GM04504 (cell line): Measurements from ENCODE around the gene SLC33A1.
A peak's percentile ranks its signal among the peaks of the same experiment; 100 is the strongest.
"Not testable (repeated sequence)": the region's sequence is repeated elsewhere in the genome, so short reads cannot be mapped to it uniquely, and the experiment has no call there.

Experiments used
- DNase-seq: peaks from one replicate; pipeline ENCODE4 v3.0.0-alpha.2; 2012; ENCODE audit warnings: low read depth

SLC33A1 gene

DNA sequence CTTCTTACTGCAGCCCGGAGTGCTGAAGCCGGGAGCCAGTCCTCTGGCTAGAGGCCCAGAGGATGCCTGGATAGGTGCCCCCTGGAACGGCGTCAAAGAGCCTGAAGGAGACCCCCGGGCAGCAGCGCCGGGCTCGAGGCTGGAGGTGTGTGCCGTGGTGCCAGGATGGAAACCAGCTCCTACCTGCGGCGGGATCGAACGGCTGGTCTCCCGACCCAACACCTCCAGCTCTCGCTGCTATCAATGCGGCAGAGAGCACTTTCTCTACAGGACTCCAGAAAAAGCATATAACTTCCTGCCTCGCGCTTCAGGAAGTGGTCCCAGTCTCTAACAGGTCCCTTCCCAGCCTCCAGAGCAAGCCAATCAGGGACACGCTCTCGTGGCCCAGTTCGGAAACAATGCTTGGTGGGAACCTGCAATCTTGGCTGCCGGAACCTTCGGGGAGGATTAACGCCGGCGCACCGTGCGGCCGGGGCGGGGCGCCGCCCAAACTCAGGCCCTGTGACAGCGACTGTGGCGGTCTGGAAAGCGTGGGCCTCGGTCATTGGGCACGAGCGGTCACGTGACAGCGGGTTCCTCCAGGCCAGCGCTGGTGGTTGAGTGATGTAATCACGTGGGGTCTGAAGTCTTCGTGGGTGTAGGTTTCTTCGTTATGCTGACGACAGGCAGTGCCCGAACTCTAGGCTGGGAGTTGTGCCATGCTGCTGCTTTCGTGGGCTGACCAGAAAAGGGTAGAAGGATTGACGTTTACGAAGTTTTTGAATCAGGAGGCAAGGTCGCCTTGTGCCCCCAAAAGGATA lies at the start of gene SLC33A1:
TSS of gene SLC33A1 (minus strand) at position 287 of the 800 bp plus-strand sequence. CDS start 430 bp downstream, outside the sequence.
- peak; percentile 99 for DNase-seq

- no peak for DNase-seq
These were observed 41.2 kb upstream of the SLC33A1 start for GRCh38 chr3:155895379-155895900.

DNA sequence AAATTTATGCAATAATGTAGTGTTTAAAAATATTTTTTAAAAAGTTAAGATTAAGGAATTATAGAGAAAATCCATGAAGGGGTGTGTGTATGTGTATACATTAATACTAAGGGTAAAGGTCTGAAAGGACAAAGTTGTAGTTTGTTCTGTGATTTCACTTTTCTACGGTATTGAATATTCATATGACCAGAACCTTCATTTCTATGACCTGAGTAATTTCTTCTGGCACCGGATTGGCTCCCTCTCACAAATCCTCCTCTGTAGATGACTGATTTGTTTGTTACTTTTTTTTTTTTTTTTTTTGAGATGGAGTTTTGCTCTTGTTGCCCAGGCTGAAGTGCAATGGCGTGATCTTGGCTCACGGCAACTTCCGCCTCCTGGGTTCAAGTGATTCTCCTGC lies 37.1 kb upstream of the SLC33A1 start:
- DNase-seq, result no peak

GRCh38 chr3:155890671-155891190 lies 36.5 kb upstream of the SLC33A1 start:
- DNase-seq, result no peak

DNA sequence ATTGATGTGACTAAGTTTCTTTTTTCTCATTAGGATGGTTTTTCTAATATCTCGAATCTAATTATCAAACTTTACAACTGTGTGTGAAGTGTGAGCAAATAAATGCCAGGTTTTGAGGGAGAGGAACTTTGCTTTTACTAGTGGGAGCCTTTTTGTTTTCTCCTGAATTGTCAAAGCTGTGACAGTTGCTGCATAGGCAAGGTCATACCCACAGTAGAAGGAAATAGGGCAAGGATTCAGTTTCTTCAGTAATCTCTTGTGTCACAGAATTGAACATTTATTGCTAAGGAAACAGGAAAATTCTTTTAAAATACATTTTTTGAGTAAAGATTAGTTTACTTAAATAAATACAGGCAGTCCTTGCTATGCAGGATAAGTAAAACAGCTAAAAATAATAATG lies 35.7 kb upstream of the SLC33A1 start:
- DNase-seq, result no peak

- DNase-seq, result no peak
These were observed 35.0 kb upstream of the SLC33A1 start for GRCh38 chr3:155889212-155889611.

DNA sequence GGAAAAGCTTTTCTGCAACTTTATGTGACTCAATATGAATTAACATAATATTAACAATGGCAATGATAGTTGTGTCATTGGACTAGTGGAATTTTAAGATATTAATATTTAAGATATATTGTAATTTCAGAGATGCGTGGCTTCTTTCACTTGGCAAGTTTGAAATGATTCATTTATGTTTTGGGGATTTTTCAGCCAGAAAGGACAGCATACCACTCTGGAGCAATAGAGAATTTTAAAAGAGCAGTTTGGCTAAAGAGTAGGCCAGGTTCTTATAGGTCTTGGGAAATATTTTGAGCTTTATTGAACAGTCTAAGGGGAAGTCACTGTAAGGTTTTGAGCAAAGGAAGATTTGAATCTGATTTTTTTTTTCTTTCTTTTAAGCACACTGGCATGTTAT lies 32.7 kb upstream of the SLC33A1 start:
- DNase-seq, result no peak

- DNase-seq, result not testable (repeated sequence)
These were observed 32.1 kb upstream of the SLC33A1 start for GRCh38 chr3:155886348-155886747.

DNA sequence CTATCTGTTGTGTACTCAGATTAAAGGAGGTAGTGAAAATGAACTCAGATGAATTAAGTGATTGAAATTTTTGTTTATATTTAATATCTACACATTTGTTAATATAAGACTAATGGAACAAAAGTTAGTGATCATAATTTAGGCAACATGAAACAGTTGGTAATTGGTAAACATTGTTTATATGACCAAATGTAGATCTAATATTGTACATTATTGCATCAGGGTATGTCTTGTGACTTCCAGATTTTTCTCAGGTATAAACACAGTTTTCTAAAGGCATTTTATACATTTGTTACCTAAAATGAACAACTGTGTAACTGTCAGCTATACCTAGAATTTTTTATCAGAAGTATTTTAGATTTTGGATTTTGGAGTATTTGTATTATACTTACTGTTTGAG lies 31.1 kb upstream of the SLC33A1 start:
- no peak for DNase-seq

DNA sequence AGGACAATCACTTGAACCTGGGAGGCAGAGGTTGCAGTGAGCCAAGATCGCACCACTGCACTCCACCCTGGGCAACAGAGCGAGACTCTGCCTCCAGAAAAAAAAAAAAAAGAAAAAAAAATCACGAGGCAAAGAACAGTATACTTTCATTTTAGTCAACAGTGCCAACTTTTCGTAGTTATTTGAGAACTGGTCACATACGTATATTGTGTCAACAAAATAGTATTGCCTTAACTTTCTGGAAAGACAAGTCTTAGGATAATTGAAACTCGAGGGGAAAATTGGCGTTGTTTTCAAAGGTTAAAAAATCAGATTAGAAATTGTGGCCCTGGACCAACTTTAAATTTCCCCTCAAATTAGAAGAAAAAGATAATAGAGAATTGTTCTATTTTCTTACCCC lies 30.1 kb upstream of the SLC33A1 start:
- DNase-seq, result no peak

DNA sequence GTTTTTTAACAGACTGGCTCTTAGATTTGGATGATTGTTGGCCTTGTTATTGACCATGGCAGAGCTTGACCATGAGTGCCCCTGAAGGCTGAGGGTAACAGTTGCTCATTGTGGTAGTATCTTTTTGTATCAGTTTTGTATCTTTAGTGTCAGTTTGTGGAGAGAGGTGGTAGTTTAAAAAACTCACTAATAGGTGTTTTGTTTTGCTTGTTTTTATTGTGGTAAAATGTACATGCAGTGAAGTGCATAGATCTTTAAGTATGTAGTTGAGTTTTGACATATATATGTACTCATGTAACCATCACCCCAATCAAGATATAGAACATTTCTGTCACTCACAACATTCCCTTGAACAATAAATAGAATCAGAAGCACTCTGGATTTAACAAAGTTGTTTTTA lies 26.1 kb upstream of the SLC33A1 start:
- DNase-seq, result no peak

DNA sequence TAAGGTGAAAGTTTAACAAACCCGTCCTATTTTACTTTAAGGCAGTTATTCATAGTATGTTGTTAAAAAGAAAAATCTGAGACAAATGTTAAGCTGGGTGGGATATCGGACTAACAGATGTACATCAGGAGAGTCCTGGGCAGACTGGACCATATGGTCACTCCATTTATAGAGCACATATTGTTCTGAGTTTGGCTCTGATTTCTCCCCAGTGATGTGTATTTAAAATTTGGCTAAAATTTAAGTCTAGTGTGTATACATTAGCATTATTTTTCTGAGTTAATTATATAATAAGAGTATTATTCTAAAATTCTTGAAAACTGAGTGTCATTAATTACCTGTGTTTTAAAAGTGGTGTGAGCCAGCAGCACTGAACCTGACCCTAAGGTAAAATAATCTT lies 22.3 kb upstream of the SLC33A1 start:
- no peak for DNase-seq

- DNase-seq, result no peak
These were observed 21.8 kb upstream of the SLC33A1 start for GRCh38 chr3:155876037-155876436.

- no peak for DNase-seq
These were observed 18.8 kb upstream of the SLC33A1 start for GRCh38 chr3:155872904-155873646.

DNA sequence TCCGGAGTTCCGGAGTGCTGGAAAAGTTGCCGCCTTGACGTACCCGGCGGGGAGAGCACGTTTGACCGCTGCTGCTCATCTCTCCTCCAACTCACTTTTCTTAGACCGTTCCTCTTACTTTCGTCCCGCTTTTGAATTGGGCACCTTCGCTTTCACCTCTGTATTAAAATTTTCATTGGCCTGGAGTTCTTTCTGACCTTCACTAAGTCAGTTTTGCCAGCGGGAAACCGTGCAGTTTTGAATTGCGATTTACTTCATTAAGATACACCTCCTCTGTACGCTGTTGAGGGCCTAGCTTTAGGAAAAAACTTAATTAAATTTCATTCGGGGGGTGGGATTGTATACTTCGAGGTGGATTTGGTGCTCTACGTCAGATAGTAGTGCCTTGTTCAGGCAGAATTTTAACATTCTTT lies 17.5 kb upstream of the SLC33A1 start:
- no peak for DNase-seq

DNA sequence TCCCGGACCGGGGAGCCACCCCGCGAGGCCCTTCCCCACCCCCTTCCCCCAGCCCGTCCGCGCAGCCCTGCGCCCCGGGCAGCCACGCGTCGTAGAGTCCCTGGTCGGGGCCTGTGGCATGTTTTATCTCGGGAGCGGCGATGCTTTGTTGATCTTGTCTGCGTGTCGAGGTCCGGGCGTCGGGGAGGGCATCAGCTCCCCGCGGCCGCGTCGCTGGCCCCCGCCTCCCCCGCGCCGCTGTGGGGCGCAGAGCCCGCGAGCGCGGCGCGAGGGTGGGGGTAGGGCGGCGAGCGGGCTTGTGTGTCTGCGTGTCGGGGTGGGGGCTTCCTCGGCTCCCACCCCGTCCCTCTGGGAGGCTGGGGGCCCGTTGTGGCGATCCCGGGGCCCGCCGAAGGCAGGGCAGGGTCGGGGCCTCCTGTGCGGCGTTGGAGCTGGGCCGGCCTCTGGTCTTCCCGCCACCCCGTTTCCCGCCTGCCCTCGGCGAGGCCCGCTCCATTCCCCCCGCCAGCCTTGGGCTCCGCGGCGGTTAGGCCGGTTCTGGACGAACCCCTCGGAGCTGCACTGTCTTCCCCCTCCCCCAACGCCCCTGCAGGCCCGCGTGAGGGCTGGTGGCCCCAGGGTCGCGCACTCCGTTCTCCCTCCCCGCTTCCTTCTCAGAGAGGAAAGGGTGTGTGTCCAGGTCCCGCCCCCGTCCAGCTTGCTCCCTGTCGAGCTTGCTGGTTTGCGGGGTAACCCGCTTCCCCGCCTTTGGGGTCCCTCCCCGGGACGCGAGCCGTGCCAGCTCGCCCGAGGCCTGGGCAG lies 16.9 kb upstream of the SLC33A1 start:
- DNase-seq, result no peak

DNA sequence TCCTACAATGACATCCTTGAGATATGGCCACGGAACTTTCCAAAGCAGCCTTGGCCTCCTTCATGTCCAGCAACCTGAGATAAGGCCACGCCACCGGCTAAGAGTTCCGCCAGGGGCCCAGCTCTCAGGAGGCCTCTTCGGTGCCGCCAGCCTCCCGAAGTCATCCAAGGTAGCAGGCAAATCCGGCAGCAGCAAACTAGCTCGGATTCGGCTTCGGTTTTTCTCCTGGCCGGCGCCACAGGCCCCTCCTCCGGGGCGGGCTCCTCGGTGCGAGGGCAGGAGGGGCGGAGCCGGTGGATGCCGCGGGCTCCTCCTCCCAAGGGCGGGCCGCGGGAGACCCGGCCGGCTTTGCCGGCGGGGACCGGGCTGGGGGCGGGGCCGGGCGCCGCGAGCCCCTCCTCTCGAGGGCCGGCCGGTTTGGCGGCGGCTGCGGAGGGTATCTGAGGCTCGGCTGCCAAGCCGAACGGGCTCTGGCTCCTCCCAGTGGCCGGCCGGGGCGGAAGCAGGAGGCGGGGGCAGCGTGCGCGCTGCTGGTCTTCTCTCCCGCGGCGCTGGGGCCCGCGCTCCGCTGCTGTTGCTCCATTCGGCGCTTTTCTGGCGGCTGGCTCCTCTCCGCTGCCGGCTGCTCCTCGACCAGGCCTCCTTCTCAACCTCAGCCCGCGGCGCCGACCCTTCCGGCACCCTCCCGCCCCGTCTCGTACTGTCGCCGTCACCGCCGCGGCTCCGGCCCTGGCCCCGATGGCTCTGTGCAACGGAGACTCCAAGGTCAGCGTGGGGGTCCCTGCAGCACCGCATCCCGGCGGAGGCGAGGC lies 16.1 kb upstream of the SLC33A1 start, which contains the start of gene GMPS:
TSS of gene GMPS (plus strand) at position 518 of the 812 bp plus-strand sequence. CDS start at position 739, 221 bp downstream.
- peak; percentile 91 for DNase-seq

GRCh38 chr3:155869691-155870090 lies 15.5 kb upstream of the SLC33A1 start:
- DNase-seq, result no peak

- DNase-seq, result no peak
These were observed 9.0 kb upstream of the SLC33A1 start for GRCh38 chr3:155863072-155863784.

DNA sequence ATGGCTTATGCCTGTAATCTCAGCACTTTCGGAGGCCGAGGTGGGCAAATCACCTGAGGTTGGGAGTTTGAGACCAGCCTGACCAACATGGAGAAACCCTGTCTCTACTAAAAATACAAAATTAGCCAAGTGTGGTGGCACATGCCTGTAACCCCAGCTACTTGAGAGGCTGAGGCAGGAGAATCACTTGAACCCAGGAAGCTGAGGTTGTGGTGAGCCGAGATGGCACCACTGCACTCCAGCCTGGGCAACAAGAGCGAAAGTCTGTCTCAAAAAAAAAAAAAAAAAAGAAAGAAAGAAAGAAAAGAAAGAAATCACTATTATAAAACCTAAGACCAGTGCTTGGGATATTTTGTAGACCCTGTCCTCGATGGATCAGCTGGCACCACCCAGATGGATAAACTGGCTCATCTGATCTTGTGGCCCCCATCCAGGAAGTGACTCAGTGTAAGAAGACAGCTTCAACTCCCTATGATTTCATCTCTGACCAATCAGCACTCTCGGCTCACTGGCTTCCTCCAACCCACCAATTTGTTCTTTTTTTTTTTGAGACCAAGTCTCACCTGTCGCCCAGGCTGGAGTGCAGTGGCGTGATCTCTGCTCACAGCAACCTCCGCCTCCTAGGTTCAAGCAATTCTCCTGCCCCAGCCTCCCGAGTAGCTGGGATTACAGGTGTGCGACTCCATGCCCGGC lies 8.2 kb upstream of the SLC33A1 start:
- DNase-seq, result peak; percentile 61
